ENCODE measurements around the gene CAPNS1. TPM values are rescaled to one million over a fixed set of nuclear protein-coding genes. Genes with fewer than 3 reads are reported as not detected.
A peak's percentile ranks its signal among the peaks of the same experiment; 100 is the strongest.

The CAPNS1 gene
- total RNA-seq, 1 donor = 400 TPM

DNA sequence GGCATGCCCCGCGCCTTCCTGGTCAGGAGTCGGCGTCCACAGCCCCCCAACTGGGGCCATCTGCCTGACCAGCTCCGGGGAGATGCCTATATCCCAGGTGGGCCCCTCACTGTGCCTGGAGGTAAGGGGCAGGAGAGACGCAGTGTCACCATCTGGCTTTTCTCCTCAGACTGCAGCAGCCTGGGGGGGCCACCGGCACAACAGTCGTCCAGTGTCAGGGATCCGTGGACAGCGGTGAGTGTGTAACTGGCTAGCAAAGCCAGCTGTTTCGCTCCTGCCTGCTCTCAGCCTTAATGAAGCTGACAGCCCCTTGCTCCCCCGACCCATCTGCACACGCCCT lies 28.7 kb upstream of the CAPNS1 start:
- Histone ChIP-seq H3K4me2 (ENCODE audit: insufficient read depth, low read length) (no peak overlapping the region), H4K20me1 (ENCODE audit: insufficient read depth, low read length) (no peaks in the 10 kb centered on the region), H3K4me3 (ENCODE audit: insufficient read depth, low read length) (no peak overlapping the region), H3K27me3 (ENCODE audit: insufficient read depth, low read length) (no peaks in the 10 kb centered on the region), H3K36me3 (ENCODE audit: insufficient read depth, low read length) (peaks cover 11% of the 10 kb centered on the region), H3K79me2 (ENCODE audit: insufficient read depth, low read length) (peaks cover 14% of the 10 kb centered on the region), H3K27ac (ENCODE audit: low read depth, low read length) (no peak overlapping the region), H2AFZ (ENCODE audit: low read length) (no peak overlapping the region), H3K9me3 (ENCODE audit: low read depth, low read length) (no peaks in the 10 kb centered on the region), H3K4me1 (ENCODE audit: insufficient read depth, low read length) (peaks cover 12% of the 10 kb centered on the region)
- TF ChIP-seq, protein P1, sequence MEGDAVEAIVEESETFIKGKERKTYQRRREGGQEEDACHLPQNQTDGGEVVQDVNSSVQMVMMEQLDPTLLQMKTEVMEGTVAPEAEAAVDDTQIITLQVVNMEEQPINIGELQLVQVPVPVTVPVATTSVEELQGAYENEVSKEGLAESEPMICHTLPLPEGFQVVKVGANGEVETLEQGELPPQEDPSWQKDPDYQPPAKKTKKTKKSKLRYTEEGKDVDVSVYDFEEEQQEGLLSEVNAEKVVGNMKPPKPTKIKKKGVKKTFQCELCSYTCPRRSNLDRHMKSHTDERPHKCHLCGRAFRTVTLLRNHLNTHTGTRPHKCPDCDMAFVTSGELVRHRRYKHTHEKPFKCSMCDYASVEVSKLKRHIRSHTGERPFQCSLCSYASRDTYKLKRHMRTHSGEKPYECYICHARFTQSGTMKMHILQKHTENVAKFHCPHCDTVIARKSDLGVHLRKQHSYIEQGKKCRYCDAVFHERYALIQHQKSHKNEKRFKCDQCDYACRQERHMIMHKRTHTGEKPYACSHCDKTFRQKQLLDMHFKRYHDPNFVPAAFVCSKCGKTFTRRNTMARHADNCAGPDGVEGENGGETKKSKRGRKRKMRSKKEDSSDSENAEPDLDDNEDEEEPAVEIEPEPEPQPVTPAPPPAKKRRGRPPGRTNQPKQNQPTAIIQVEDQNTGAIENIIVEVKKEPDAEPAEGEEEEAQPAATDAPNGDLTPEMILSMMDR (IDR thresholded peaks at IDR 0.05; ENCODE audit: extremely low read depth, low read depth, low read length) = no peak
- DNase-seq (ENCODE audit: insufficient read length, low spot score, missing footprints) = no peak

DNA sequence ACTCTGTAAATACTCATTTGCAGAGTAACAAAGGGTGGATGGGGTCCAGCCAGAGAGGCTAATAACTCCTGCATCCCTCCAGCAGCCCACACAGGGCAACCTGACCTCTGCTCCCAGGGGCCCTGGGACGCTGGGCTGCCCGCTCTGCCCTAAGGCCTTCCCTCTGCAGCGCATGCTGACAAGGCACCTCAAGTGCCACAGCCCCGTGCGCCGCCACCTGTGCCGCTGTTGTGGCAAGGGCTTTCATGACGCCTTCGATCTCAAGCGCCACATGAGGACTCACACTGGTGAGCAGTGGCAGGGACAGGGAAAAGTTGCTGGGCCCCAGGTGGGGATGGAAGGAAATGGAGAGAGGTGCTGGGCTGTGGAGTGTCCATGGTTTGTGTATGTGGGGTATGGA lies 27.2 kb upstream of the CAPNS1 start:
- Histone ChIP-seq H3K36me3 (ENCODE audit: insufficient read depth, low read length) (peaks cover 11% of the 10 kb centered on the region), H2AFZ (ENCODE audit: low read length) (no peak overlapping the region), H3K4me1 (ENCODE audit: insufficient read depth, low read length) (peaks cover 16% of the 10 kb centered on the region), H3K9me3 (ENCODE audit: low read depth, low read length) (no peaks in the 10 kb centered on the region), H3K4me2 (ENCODE audit: insufficient read depth, low read length) (no peak overlapping the region), H3K27me3 (ENCODE audit: insufficient read depth, low read length) (no peaks in the 10 kb centered on the region), H4K20me1 (ENCODE audit: insufficient read depth, low read length) (no peaks in the 10 kb centered on the region), H3K79me2 (ENCODE audit: insufficient read depth, low read length) (peaks cover 24% of the 10 kb centered on the region), H3K27ac (ENCODE audit: low read depth, low read length) (no peak overlapping the region), H3K4me3 (ENCODE audit: insufficient read depth, low read length) (no peak overlapping the region)
- DNase-seq (ENCODE audit: insufficient read length, low spot score, missing footprints) = no peak
- TF ChIP-seq, protein P1 (IDR thresholded peaks at IDR 0.05; ENCODE audit: extremely low read depth, low read depth, low read length) = no peak

DNA sequence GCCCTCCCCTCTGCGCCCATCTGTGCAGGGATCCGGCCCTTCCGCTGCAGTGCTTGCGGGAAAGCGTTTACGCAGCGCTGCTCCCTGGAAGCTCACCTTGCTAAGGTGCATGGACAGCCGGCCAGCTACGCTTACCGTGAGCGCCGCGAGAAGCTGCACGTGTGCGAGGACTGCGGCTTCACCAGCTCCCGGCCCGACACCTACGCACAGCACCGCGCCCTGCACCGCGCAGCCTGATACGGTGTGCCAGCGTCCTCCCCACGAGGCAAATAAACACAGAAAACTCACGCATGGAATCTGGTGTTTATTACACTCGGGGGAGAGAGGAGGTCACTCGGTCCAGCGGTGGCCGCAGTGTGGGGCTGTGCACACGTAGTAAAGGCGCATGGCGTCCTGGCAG lies 26.4 kb upstream of the CAPNS1 start:
- Histone ChIP-seq H3K27me3 (ENCODE audit: insufficient read depth, low read length) (no peaks in the 10 kb centered on the region), H3K27ac (ENCODE audit: low read depth, low read length) (no peak overlapping the region), H2AFZ (ENCODE audit: low read length) (no peak overlapping the region), H3K4me1 (ENCODE audit: insufficient read depth, low read length) (peaks cover 16% of the 10 kb centered on the region), H3K9me3 (ENCODE audit: low read depth, low read length) (no peaks in the 10 kb centered on the region), H3K4me2 (ENCODE audit: insufficient read depth, low read length) (peak overlapping the region; percentile 99), H3K36me3 (ENCODE audit: insufficient read depth, low read length) (peaks cover 16% of the 10 kb centered on the region), H3K4me3 (ENCODE audit: insufficient read depth, low read length) (peak overlapping the region; percentile 97), H4K20me1 (ENCODE audit: insufficient read depth, low read length) (no peaks in the 10 kb centered on the region), H3K79me2 (ENCODE audit: insufficient read depth, low read length) (peaks cover 28% of the 10 kb centered on the region)
- TF ChIP-seq, protein P1 (IDR thresholded peaks at IDR 0.05; ENCODE audit: extremely low read depth, low read depth, low read length) = no peak
- DNase-seq (ENCODE audit: insufficient read length, low spot score, missing footprints) = no peak

DNA sequence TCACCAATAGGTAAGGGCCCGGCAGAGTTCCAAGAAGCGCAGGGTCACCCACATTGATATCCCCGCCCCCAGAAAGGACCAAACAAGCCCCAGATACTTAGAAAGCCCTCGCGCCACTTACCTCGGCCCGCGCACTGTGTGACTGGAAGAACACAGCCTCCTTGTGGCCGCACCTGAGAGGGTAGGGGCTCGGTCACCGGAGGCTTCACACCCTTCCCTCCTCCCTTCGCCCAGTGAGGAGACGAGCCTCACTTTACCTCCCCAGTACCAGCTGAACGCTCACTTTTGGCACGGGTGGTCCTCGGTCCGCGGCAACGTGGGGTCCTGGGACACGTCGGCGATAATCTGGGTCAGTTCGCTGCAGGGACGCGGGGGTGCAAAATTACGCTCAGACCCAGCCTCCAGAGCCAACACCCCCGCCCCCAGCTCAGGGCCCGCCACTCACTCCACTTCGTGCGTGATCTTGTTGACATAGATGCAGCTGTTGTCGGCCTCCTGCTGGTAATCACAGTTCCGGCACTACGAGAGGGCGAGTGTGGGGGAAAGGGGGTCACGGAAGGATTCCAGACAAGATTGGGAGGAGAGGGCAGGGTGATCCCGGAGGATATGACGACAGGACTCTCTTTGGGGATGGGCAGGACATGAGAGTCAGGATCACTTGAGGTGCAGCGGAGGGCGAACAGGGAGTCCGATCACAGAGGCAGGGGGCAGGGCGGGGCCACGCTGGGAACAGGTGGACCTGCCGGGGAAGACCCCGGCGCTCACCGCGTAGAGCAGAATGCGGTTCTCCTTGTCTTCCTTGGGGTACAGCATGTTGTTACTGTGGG lies 25.8 kb upstream of the CAPNS1 start:
- Histone ChIP-seq H3K4me2 (ENCODE audit: insufficient read depth, low read length) (peak overlapping the region; percentile 99), H3K27ac (ENCODE audit: low read depth, low read length) (peak overlapping the region; percentile 87), H3K9me3 (ENCODE audit: low read depth, low read length) (no peaks in the 10 kb centered on the region), H3K27me3 (ENCODE audit: insufficient read depth, low read length) (no peaks in the 10 kb centered on the region), H2AFZ (ENCODE audit: low read length) (peak overlapping the region; percentile 97), H3K4me1 (ENCODE audit: insufficient read depth, low read length) (peaks cover 16% of the 10 kb centered on the region), H3K79me2 (ENCODE audit: insufficient read depth, low read length) (peaks cover 32% of the 10 kb centered on the region), H3K36me3 (ENCODE audit: insufficient read depth, low read length) (peaks cover 23% of the 10 kb centered on the region), H4K20me1 (ENCODE audit: insufficient read depth, low read length) (no peaks in the 10 kb centered on the region), H3K4me3 (ENCODE audit: insufficient read depth, low read length) (peak overlapping the region; percentile 97)
- TF ChIP-seq, protein P1 (IDR thresholded peaks at IDR 0.05; ENCODE audit: extremely low read depth, low read depth, low read length) = peak; percentile 6
- peak; percentile 85 for DNase-seq (ENCODE audit: insufficient read length, low spot score, missing footprints)

Measured in osteoblast (primary cell).